ENCODE measurements around the gene FSTL5.
A peak's percentile ranks its signal among the peaks of the same experiment; 100 is the strongest.

The FSTL5 gene

DNA sequence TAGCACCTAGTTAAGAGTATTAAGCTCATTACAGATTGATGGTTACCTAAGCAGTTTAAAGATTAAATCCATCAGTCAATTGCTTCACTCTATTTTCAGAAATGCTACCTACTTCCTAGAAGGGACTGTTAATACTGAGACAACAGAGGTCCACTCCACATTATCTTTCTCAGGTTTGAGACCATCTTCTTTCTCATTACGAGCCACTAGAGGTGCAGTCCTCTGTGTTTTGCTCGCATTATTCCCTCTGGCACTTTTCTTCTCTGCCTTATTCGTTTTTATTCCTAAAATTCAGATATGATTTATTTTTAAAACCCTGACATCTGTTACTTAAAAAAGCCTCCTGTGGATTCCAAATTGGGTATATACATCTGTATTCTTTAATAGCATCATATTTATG lies 459.1 kb downstream of the FSTL5 start:
- no peak for DNase-seq (ENCODE audit: low spot score)

- DNase-seq (ENCODE audit: low spot score), result no peak
Observed at GRCh38 chr4:161704040-161704439, 459.8 kb downstream of the FSTL5 start.

GRCh38 chr4:161702287-161702686 lies 461.5 kb downstream of the FSTL5 start:
- no peak for DNase-seq (ENCODE audit: low spot score)

DNA sequence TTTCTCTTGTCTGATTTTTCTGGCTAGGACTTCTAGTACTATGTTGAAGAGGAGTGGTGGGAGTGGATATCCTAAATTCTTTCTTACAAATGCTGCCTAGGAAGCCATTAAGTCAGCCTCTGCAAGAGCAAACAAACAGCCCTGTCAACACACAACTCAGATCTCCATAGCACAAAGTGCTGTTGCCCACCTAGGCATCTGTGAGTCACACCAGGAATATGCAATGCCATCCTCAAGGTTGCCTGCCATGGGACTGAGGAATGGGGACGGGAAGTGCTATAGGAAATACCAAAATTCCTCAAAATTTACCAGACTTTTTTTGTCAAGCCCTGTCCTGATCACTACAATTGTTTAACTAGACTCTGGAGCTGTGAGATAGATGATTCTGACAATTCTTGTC lies 466.9 kb downstream of the FSTL5 start:
- DNase-seq (ENCODE audit: low spot score), result no peak

DNA sequence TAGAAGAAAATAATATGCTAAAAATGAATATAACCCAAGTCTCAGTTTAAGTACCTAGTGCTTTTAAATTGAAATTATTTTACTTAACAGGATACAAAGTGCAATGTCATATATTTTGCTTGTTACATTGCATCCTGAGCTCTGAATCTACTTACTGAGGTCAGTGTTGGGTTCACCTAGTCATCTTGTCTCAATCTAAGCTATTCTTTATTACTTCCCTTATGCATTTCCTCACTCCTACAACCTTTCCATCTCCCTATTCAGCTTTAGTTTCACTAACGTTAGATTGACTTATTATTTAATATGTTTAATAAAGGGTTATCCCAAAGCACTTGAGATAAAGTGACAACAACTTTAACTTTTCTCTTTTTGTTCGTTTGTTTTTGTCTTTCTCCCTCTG lies 483.7 kb downstream of the FSTL5 start:
- DNase-seq (ENCODE audit: low spot score), result no peak

GRCh38 chr4:161664740-161665139 lies 499.1 kb downstream of the FSTL5 start:
- DNase-seq (ENCODE audit: low spot score), result no peak

GRCh38 chr4:161663844-161664243 lies 500.0 kb downstream of the FSTL5 start:
- no peak for DNase-seq (ENCODE audit: low spot score)

- no peak for DNase-seq (ENCODE audit: low spot score)
Observed at GRCh38 chr4:161658676-161659075, 505.1 kb downstream of the FSTL5 start.

- DNase-seq (ENCODE audit: low spot score), result no peak
Observed at GRCh38 chr4:161657616-161658015, 506.2 kb downstream of the FSTL5 start.

- DNase-seq (ENCODE audit: low spot score), result no peak
Observed at GRCh38 chr4:161656594-161656993, 507.2 kb downstream of the FSTL5 start.

GRCh38 chr4:161655148-161655547 lies 508.7 kb downstream of the FSTL5 start:
- peak; percentile 11 for DNase-seq (ENCODE audit: low spot score)

- DNase-seq (ENCODE audit: low spot score), result no peak
Observed at GRCh38 chr4:161653697-161654096, 510.1 kb downstream of the FSTL5 start.

DNA sequence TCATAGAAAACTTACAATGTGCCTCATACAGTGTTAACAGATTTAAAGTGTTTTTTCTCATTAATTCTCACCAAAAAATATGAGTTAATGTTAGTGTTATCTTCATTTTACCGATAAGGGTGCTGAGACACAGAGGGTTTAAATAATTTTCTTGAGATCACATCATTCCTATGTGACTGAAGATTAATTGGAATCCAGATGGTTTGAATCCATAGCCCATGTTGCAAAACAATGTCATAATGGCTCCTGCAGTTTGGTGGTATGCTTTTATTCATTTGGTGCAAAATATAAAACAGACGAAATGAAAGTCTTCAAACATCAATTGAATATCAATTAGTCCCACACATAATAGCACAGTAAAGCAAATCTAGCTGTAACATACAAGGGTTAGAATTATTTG lies 512.2 kb downstream of the FSTL5 start:
- no peak for DNase-seq (ENCODE audit: low spot score)

DNA sequence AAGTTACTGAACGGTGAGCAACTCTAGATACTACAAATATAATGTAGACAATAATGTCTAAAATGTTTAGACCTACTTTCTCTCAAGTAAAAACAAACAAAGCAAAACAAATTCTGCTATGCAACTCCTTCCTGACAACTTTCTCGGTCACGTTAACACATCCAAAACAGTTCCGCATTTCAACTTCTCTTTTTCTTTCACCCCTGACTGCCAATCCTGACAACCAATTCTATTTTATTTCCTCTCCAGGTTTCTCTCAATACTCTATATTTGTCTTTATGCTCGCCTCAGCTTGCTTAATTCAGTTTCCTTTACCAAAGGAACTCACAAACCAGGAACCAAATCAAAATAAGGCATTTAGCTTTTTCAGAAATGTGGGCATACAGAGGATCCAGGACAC lies 513.0 kb downstream of the FSTL5 start:
- DNase-seq (ENCODE audit: low spot score), result no peak

DNA sequence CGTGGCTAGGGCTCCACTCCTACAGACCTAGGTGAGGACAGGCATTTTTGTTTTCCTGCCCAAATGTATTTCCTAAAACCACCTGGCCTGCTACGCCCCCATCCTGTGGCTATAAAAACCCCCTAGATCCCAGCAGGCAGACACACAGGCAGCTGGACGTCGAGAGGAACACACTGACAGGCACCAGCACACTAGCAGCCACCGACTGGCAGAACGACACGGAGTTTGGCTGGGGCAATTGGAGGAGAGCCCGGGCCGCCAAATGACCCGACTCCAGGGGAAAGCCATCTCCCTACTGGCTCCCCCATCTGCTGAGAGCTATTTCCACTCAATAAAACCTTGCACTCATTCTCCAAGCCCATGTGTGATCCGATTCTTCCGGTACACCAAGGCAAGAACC lies 516.0 kb downstream of the FSTL5 start:
- DNase-seq (ENCODE audit: low spot score), result no peak

DNA sequence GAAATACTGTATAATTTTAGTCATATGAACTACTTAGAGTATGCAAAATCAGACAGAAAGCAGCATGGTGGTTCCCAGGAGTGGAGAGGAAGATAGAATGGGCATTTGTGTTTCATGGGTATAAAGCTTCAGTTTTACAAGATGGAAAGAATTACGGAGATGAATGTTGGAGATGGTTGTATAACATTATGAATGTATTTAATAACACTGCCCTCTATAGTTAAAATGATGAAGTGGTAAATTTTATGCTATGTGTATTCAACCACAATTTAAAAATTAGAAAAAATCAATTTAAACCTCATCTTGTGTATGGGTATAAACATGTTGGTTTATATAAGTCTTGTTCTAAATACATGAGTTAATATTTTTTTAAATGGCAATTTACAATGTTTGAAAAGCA lies 521.1 kb downstream of the FSTL5 start:
- peak; percentile 41 for DNase-seq (ENCODE audit: low spot score)

DNA sequence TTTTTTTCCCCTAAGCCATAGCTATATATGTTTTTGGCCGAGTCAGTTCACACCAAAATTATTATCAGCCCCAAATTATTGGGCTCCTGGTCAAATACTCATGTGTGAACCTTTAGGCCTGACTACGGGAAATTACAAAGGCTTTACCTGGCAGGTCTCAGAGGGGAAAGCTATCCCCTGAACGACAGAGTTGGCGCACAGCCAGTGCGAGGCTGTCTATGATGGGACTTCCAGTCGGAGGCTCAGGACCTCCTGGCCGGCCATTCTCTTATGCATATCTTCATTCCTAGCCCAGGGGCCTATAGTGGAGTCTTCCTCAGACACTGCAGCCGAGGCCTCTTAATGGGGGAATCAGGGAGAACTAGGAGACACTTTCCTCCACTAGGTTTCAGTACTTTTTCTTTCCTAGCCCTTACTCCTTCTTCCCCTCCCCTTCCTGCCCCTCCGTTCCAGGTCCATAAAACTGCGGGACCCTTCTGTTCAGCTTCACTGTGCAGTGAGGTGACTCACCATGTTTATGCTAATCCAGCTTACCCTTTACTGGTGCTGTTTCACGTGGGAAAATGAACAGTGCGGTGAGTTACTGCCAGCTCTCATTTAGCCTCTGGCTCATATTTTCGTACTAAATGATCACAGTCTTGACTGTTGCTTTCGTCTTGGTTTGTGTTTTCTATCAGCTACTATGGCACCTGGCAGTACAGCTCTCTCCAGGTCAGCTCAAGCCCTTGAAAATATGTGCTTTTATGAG lies 533.9 kb downstream of the FSTL5 start:
- DNase-seq (ENCODE audit: low spot score), result no peak

DNA sequence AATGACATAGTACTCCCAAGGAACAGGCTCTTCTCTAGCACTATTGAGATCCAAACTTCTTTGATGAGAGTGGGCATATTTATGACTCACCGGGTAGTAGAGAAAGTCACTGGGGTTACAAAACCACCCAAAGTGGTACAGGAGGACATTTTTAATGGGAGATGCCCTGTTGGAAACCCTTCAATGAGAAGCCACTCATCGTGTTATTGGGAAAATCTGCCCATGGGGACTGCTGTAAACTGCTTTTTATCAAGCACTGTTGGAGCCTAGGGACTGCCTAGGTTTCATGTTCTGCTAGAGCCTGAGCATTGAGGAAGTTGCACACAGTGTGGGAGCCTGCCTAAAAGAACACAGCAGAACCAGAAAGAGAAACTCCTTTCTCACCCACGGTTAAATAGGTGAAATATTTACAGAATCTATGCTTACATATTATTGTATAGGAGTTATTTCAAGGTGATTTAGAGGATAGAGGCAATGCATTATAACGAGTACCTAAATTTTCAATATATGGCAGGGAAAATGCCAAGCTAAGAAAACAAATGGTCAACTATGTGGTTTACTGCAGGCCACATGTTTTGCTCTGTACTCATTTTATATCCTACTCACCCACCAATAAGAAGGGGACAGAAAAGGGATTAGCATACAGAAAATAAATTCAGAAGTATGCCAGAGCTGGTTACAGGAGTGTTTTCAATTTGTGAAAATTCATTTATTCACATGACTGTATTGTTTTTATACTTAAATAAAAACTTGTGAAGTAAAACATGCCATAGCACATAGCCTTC lies 559.1 kb downstream of the FSTL5 start:
- DNase-seq (ENCODE audit: low spot score), result no peak

- no peak for DNase-seq (ENCODE audit: low spot score)
Observed at GRCh38 chr4:161601011-161601410, 562.8 kb downstream of the FSTL5 start.

DNA sequence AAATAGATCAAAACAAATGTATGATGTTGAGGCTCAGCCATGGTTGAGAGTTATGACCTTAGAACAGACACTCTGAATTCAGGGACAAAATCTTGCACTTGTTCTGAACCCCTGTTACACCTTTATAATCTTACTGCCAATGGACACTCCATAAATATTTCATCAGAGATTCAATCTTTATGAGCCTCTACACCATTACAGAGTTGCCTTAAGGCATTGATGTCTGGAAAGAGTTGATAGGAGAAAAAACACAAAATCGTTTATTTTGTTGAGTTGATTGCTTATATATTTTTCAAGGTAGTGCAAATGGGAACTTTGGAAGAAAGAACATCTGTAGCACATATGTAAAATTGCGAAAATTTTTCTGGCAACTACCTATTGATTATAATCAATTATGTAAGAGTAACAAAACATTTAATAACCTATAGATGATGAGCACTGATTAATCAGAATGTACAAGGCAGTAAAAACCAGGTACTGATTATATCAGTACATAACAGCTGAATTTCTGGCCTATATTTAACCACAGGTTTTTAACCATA lies 568.5 kb downstream of the FSTL5 start:
- no peak for DNase-seq (ENCODE audit: low spot score)

DNA sequence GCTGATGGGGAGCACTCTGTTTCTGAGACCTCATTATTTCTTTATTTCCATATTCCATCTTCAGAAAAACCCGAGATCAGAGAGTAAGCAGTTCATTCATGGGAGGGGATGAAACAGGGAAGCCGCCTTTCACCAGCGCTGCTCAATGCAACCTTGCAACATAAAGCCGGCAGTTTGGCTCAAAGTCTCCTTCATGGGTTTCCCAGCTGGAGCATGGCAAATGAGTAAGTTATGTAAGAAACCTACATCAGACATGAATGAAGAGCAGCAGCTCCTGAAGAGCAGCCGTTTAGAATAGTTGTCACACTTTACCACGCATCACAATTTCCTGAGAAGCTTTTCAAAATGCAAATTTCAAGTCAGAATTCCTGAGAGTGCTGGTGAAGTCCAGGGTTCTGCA lies 578.8 kb downstream of the FSTL5 start:
- DNase-seq (ENCODE audit: low spot score), result no peak

- DNase-seq (ENCODE audit: low spot score), result no peak
Observed at GRCh38 chr4:161583549-161583948, 580.3 kb downstream of the FSTL5 start.

All from RKO (cell line).